Measurements from ENCODE around the gene NDUFA7.

DNA sequence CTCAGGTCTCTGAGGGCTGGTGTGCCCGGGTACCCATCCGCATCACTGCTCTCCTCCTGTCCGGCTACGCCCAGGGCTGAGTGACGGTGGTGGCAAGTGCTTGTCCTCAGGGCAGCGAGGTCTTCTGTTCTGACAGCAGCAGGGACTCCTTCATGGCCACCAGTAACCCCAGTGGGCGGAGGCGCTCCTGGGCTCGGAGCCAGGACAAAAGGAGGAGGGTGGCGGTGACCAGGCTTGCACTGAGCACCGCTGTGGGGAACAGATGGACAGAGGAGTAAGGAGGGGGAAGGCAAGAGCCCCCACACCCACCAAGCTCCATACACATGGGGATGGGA is 18.9 kb downstream of the NDUFA7 start:
- TF ChIP-seq EZH2phosphoT487 (IDR thresholded peaks at IDR 0.05; ENCODE audit: insufficient read depth, low read depth) (no peak), EZH2 (IDR thresholded peaks at IDR 0.05; ENCODE audit: insufficient read depth, poor library complexity, severe bottlenecking) (no peak)
